ENCODE results near the gene COG5.

COG5 gene

DNA sequence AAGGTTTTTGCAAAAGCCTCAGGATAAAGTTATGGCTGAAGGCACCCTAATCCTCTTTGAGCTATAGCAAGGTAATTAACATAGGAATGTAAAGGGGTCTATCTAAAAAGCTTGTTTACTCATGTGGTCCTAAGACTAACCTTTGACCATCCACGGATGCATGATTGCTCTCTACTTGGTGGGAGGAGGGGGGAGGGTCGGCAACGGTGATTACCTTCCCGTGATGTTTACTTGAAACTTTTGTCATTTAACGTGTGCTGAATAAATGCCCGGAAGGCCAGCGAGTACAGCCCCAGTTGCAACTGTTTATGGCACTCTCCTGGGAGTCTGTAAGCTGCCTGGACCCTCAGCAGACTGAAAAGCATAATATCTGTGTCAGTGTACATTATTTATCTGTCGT, 172.8 kb downstream of the COG5 start:
- H3K27me3 ChIP-seq (ENCODE audit: insufficient read depth, poor library complexity, severe bottlenecking), result no peaks in the 10 kb centered on the region
- TF ChIP-seq, protein P1, sequence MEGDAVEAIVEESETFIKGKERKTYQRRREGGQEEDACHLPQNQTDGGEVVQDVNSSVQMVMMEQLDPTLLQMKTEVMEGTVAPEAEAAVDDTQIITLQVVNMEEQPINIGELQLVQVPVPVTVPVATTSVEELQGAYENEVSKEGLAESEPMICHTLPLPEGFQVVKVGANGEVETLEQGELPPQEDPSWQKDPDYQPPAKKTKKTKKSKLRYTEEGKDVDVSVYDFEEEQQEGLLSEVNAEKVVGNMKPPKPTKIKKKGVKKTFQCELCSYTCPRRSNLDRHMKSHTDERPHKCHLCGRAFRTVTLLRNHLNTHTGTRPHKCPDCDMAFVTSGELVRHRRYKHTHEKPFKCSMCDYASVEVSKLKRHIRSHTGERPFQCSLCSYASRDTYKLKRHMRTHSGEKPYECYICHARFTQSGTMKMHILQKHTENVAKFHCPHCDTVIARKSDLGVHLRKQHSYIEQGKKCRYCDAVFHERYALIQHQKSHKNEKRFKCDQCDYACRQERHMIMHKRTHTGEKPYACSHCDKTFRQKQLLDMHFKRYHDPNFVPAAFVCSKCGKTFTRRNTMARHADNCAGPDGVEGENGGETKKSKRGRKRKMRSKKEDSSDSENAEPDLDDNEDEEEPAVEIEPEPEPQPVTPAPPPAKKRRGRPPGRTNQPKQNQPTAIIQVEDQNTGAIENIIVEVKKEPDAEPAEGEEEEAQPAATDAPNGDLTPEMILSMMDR (IDR thresholded peaks at IDR 0.05; ENCODE audit: insufficient read depth, low read length), result no peak
- TF ChIP-seq POLR2AphosphoS5 (IDR thresholded peaks at IDR 0.05; ENCODE audit: low read depth), result no peak
- TF ChIP-seq SPI1 (IDR thresholded peaks at IDR 0.05; ENCODE audit: borderline replicate concordance, low read depth), result no peak
- TF ChIP-seq, protein P2, sequence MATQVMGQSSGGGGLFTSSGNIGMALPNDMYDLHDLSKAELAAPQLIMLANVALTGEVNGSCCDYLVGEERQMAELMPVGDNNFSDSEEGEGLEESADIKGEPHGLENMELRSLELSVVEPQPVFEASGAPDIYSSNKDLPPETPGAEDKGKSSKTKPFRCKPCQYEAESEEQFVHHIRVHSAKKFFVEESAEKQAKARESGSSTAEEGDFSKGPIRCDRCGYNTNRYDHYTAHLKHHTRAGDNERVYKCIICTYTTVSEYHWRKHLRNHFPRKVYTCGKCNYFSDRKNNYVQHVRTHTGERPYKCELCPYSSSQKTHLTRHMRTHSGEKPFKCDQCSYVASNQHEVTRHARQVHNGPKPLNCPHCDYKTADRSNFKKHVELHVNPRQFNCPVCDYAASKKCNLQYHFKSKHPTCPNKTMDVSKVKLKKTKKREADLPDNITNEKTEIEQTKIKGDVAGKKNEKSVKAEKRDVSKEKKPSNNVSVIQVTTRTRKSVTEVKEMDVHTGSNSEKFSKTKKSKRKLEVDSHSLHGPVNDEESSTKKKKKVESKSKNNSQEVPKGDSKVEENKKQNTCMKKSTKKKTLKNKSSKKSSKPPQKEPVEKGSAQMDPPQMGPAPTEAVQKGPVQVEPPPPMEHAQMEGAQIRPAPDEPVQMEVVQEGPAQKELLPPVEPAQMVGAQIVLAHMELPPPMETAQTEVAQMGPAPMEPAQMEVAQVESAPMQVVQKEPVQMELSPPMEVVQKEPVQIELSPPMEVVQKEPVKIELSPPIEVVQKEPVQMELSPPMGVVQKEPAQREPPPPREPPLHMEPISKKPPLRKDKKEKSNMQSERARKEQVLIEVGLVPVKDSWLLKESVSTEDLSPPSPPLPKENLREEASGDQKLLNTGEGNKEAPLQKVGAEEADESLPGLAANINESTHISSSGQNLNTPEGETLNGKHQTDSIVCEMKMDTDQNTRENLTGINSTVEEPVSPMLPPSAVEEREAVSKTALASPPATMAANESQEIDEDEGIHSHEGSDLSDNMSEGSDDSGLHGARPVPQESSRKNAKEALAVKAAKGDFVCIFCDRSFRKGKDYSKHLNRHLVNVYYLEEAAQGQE (IDR thresholded peaks at IDR 0.05; ENCODE audit: insufficient replicate concordance, low read depth), result no peak
- TF ChIP-seq GABPA (IDR thresholded peaks at IDR 0.05; ENCODE audit: low read depth), result no peak
- no peak overlapping the region for H3K27ac ChIP-seq (replicated peaks)
- DNase-seq (ENCODE audit: low read depth in 1 of 2, low spot score in 1 of 2), result no peak
- no peak overlapping the region for H3K4me3 ChIP-seq (replicated peaks; ENCODE audit: insufficient read depth, low read length)

DNA sequence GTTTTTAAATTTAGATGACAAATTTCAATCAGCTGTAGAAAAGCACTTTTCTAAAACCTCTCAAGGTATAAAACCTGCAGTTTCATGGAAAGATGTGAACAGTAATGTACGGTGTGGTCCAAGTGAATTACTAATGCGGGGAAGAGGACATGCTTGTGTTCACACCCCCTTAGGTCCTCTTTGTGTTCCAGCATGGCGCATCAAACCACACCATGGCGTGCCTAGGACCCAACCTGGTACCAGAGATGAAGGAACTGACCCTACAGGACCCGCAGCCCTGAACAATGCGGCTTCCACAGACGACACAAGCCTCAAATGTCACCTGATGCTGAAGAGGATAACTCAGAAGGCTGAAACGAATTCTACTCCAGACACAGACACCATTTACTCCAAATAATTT, 175.1 kb downstream of the COG5 start:
- H3K4me3 ChIP-seq (replicated peaks; ENCODE audit: insufficient read depth, low read length), result no peak overlapping the region
- TF ChIP-seq POLR2AphosphoS5 (IDR thresholded peaks at IDR 0.05; ENCODE audit: low read depth), result no peak
- TF ChIP-seq, protein P2 (IDR thresholded peaks at IDR 0.05; ENCODE audit: insufficient replicate concordance, low read depth), result no peak
- no peak for TF ChIP-seq GABPA (IDR thresholded peaks at IDR 0.05; ENCODE audit: low read depth)
- TF ChIP-seq SPI1 (IDR thresholded peaks at IDR 0.05; ENCODE audit: borderline replicate concordance, low read depth), result no peak
- TF ChIP-seq, protein P1 (IDR thresholded peaks at IDR 0.05; ENCODE audit: insufficient read depth, low read length), result no peak
- no peak overlapping the region for H3K27ac ChIP-seq (replicated peaks)
- DNase-seq (ENCODE audit: low read depth in 1 of 2, low spot score in 1 of 2), result no peak
- H3K27me3 ChIP-seq (ENCODE audit: insufficient read depth, poor library complexity, severe bottlenecking), result no peaks in the 10 kb centered on the region

DNA sequence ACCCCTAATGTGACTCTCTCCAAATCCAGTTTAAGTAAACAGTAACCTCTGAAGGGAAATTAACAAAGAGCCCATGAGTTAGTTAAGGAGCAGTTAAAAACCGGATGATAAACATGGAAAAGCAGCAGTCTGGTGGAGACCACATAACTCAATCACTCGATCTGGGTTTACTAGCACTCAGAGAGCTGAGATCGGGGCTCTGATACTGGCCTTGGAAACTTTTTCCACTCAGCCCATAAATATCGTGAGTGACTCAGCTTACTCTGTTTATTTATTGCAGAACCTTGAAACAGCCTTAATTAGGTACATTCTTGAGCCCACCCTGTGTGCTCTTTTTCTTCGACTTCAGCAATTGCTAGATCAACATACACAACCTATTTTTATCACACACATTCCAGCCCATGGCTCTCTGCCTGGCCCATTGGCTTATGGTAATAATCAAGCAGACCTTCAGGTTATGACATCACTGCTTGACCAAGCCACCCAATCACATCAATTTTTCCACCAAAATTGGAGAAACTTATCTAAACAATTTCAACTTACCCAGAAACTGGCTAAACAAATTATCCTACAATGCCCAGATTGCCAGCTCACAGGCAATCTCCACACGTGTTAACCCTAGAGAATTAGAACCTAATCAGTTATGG, 176.0 kb downstream of the COG5 start:
- no peak for TF ChIP-seq GABPA (IDR thresholded peaks at IDR 0.05; ENCODE audit: low read depth)
- TF ChIP-seq, protein P2 (IDR thresholded peaks at IDR 0.05; ENCODE audit: insufficient replicate concordance, low read depth), result no peak
- TF ChIP-seq, protein P1 (IDR thresholded peaks at IDR 0.05; ENCODE audit: insufficient read depth, low read length), result no peak
- TF ChIP-seq SPI1 (IDR thresholded peaks at IDR 0.05; ENCODE audit: borderline replicate concordance, low read depth), result no peak
- no peak for TF ChIP-seq POLR2AphosphoS5 (IDR thresholded peaks at IDR 0.05; ENCODE audit: low read depth)
- Histone ChIP-seq H3K27me3 (ENCODE audit: insufficient read depth, poor library complexity, severe bottlenecking) (no peaks in the 10 kb centered on the region), H3K27ac (replicated peaks) (no peak overlapping the region), H3K4me3 (replicated peaks; ENCODE audit: insufficient read depth, low read length) (no peak overlapping the region)
- DNase-seq (ENCODE audit: low read depth in 1 of 2, low spot score in 1 of 2), result no peak
